ENCODE data around the gene SLC17A9. TPM values are rescaled to one million over a fixed set of nuclear protein-coding genes. Genes with fewer than 3 reads are reported as not detected.

The SLC17A9 gene
- total RNA-seq, 1 experiment from 2014 or later = 37.6 TPM

DNA sequence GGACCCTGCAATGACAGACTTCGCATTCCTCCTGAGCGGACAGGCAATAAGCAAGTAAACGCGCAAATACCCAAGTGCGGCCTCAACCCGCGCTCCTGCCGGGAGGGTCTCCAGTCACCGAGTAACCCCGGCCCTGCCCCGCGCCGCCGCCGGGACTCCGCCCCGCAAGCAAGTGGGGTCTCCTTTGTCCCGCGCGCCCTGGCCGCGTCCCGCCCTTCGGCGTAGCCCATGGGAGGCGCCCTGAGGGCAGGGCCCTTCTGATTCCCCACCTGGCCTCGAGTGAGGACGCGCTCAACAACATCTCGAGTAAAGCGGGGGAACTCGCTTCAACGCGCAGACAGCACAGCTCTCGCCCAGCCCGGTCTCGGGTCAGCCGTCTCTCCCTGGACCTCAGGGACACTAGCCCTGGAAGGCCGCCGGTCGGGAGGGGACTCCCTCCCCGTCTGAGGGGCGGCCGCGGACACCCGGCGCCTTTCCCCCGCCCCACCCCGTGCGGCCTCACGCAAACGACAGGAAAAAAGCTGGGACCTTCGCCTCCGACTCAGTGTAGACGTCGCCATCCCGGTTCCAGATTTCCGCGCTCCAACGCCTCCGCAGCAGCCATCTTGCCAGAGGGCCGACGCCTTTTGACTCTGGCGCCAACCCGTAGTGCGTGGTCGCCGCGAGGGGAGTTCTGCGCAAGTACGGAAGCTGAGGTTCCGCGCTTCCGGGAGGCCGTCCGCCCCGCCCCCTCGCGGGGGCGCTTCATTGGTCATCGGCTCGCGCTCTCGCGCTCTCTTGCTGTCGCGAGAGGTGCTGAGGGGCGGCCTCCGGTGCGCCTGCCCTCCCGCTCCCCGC, 15.0 kb upstream of the SLC17A9 start:
- intact Hi-C loops (cut with micrococcal nuclease) = no loop called here
- H3K4me2 ChIP-seq (ENCODE audit: low read length) = peak overlapping the region; percentile 80
- H3K4me3 ChIP-seq (replicated peaks in 1 of 2; ENCODE audit: low read depth in 1 of 2, low read length in 2 of 2) = peak overlapping the region; percentile 76 to 95
- no peaks in the 10 kb centered on the region for H3K27me3 ChIP-seq (ENCODE audit: insufficient read depth, low read length)
- CTCF ChIA-PET = interaction anchor here (1.4 kb wide), 1 partner anchor 29 kb away, joined by 3 read pairs; no protein-coding TSS in a partner anchor
- no TSS peak for BruUV-seq (replicated peaks)
- no peak overlapping the region for H2AFZ ChIP-seq (ENCODE audit: low read depth, low read length, poor library complexity, severe bottlenecking)
- peak; percentile 90 for DNase-seq (ENCODE audit: low read depth, low spot score)
- peak; percentile 90 for ATAC-seq
- H3K9me2 ChIP-seq (ENCODE audit: insufficient read depth) = no peaks in the 10 kb centered on the region
- H4K20me1 ChIP-seq (ENCODE audit: insufficient read depth) = peaks cover 15% of the 10 kb centered on the region; the same call in 1 of the 2 replicates
- peaks cover 14 to 28% of the 10 kb centered on the region in 2 experiments; a peak in 2 of 4 replicates for H3K36me3 ChIP-seq (ENCODE audit: control insufficient read depth in 1 of 2, insufficient read depth in 2 of 2, low read length in 2 of 2)
- peaks cover 10 to 29% of the 10 kb centered on the region in 2 experiments; a peak in 3 of 4 replicates for H3K4me1 ChIP-seq (ENCODE audit: control insufficient read depth in 1 of 2, insufficient read depth in 2 of 2, low read length in 2 of 2)
- RAD21 ChIA-PET (ENCODE audit: low non-redundant PET in 1 of 2, low total read pairs in 2 of 2, uncharacterized antibody in 2 of 2, unreplicated experiment in 2 of 2) = no interaction called here
- H3K27ac ChIP-seq (ENCODE audit: low read depth, low read length) = peak overlapping the region; percentile 98
- no peaks in the 10 kb centered on the region for H3K9me3 ChIP-seq (ENCODE audit: control insufficient read depth in 1 of 2, insufficient read depth in 1 of 2, low read depth in 1 of 2, low read length in 2 of 2)
- POLR2A ChIA-PET = interaction anchor here (1.2 kb wide), 1 partner anchor 16 kb away, joined by 3 read pairs; no protein-coding TSS in a partner anchor
- H3K79me2 ChIP-seq (ENCODE audit: insufficient read depth, low read length) = peaks cover 94% of the 10 kb centered on the region
- H3K9ac ChIP-seq (ENCODE audit: low read length) = peak overlapping the region; percentile 100
- TF ChIP-seq ELF1 (IDR thresholded peaks at IDR 0.05; ENCODE audit: borderline replicate concordance, low read depth) (peak; percentile 97), EGR1 (IDR thresholded peaks at IDR 0.05; ENCODE audit: low read depth) (peak; percentile 96), JUND (IDR thresholded peaks at IDR 0.05) (no peak), ZFX (IDR thresholded peaks at IDR 0.05) (peak; percentile 77), EZH2 (IDR thresholded peaks at IDR 0.05) (no peak), CEBPB (IDR thresholded peaks at IDR 0.05; ENCODE audit: low read depth) (no peak), MAX (IDR thresholded peaks at IDR 0.05) (peak; percentile 98), ZBTB33 (IDR thresholded peaks at IDR 0.05; ENCODE audit: extremely low read depth, insufficient replicate concordance, low read length) (peak; percentile 96), FOSL1 (IDR thresholded peaks at IDR 0.05; ENCODE audit: low read depth) (no peak), ZNF274 (IDR thresholded peaks at IDR 0.05; ENCODE audit: low read depth, low read length) (no peak), SIN3A (IDR thresholded peaks at IDR 0.05; ENCODE audit: low read depth) (peak; percentile 85), SRF (IDR thresholded peaks at IDR 0.05; ENCODE audit: low read depth) (no peak), SP1 (IDR thresholded peaks at IDR 0.05; ENCODE audit: low read depth) (peak; percentile 78), POLR2A (IDR thresholded peaks at IDR 0.05; ENCODE audit: borderline replicate concordance, extremely low read depth, insufficient read depth, insufficient read length) (peak; percentile 80), YY1 (IDR thresholded peaks at IDR 0.05; ENCODE audit: extremely low read depth, insufficient replicate concordance, low read depth, low read length) (peak; percentile 96), POLR2AphosphoS5 (IDR thresholded peaks at IDR 0.05; ENCODE audit: low read depth, low read length) (peak; percentile 86), CTCF (IDR thresholded peaks at IDR 0.05 in 2 of 3, conservative IDR thresholded peaks at IDR 0.05 in 1 of 3; ENCODE audit: borderline replicate concordance in 1 of 3, insufficient read depth in 1 of 3, low read depth in 2 of 3, low read length in 2 of 3) (no peak), REST (IDR thresholded peaks at IDR 0.05; ENCODE audit: low read depth) (no peak)
- TF ChIP-seq, protein P1, sequence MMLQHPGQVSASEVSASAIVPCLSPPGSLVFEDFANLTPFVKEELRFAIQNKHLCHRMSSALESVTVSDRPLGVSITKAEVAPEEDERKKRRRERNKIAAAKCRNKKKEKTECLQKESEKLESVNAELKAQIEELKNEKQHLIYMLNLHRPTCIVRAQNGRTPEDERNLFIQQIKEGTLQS (IDR thresholded peaks at IDR 0.05) = no peak
